KMS-11 (cell line): ENCODE measurements around the gene VCPKMT.

Source experiments
- H2AFZ ChIP-seq: fragments of 200-600 bp; sonication (generic); 2 replicates; pipeline ENCODE4 v1.6.1; 2016; ENCODE audit warnings: antibody characterized with exemption, mixed run types, low read depth
- H3K27ac ChIP-seq: fragments of 200-600 bp; sonication (generic); 2 replicates; pipeline ENCODE4 v1.6.1; 2016; ENCODE audit warnings: mild to moderate bottlenecking, mixed run types
- H3K27me3 ChIP-seq: fragments of 200-600 bp; sonication (generic); 2 replicates; pipeline ENCODE4 v1.6.1; 2017; ENCODE audit warnings: mild to moderate bottlenecking, low read depth, mixed run types, moderate library complexity; ENCODE audit not compliant: insufficient read depth
- H3K36me3 ChIP-seq: fragments of 200-600 bp; sonication (generic); 2 replicates; pipeline ENCODE4 v1.6.1; 2017; ENCODE audit warnings: mild to moderate bottlenecking, mixed run types; ENCODE audit not compliant: insufficient read depth
- H3K4me1 ChIP-seq: fragments of 200-600 bp; sonication (generic); 2 replicates; pipeline ENCODE4 v1.6.1; 2016; ENCODE audit warnings: mild to moderate bottlenecking, low read depth, mixed run types; ENCODE audit not compliant: poor library complexity, severe bottlenecking
- H3K4me2 ChIP-seq: fragments of 200-600 bp; sonication (generic); 2 replicates; pipeline ENCODE4 v1.7.0; 2016; ENCODE audit warnings: mild to moderate bottlenecking, mixed run types
- H3K4me3 ChIP-seq: fragments of 200-600 bp; sonication (generic); IDR thresholded peaks from 2 replicates; pipeline ENCODE4 v1.6.1; 2017; ENCODE audit warnings: low read depth, low read length, mixed read lengths; ENCODE audit not compliant: insufficient read depth
- H3K79me2 ChIP-seq: fragments of 200-600 bp; sonication (generic); 2 replicates; pipeline ENCODE4 v1.6.1; 2016; ENCODE audit warnings: low read depth, mixed run types; ENCODE audit not compliant: insufficient read depth
- H3K9ac ChIP-seq: fragments of 200-600 bp; sonication (generic); 2 replicates; pipeline ENCODE4 v1.6.1; 2016; ENCODE audit warnings: mild to moderate bottlenecking, mixed run types
- H4K20me1 ChIP-seq: fragments of 200-600 bp; sonication (generic); 2 replicates; pipeline ENCODE4 v1.6.1; 2016; ENCODE audit warnings: mild to moderate bottlenecking, mixed run types; ENCODE audit not compliant: insufficient read depth
- TF ChIP-seq, protein P1 (sequence below): fragments of 200-600 bp; sonication (generic); conservative IDR thresholded peaks from 2 replicates; pipeline ENCODE4 v1.6.1; 2017; ENCODE audit warnings: low read depth, mild to moderate bottlenecking, antibody characterized with exemption, low read length, moderate library complexity, mixed read lengths

Gene VCPKMT

DNA sequence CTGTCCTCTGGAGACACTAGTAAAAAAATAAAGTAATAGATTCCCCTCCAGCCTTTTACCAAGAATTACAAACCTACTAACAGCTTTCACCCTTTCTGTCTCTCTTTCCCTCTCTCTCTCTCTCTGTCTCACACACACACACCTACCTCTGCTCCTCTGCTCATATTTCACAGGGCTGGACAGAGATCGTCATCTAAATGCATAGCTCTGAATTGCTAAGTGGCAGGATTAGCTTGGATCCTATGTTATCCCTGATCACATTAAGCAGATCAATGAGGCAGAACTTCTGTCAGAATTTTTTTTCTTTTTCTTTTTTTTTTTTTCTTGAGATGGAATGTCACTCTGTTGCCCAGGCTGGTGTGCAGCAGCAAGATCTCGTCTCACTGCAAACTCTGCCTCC is 22.9 kb downstream of the VCPKMT start:
- Histone ChIP-seq H4K20me1 (no peaks in the 10 kb centered on the region), H3K36me3 (no peaks in the 10 kb centered on the region), H3K4me3 (no peak overlapping the region), H3K27ac (no peak overlapping the region), H3K4me1 (peaks cover 36% of the 10 kb centered on the region), H3K4me2 (no peak overlapping the region), H3K9ac (no peak overlapping the region), H3K27me3 (no peaks in the 10 kb centered on the region), H2AFZ (no peak overlapping the region), H3K79me2 (no peaks in the 10 kb centered on the region)
- TF ChIP-seq, protein P1, sequence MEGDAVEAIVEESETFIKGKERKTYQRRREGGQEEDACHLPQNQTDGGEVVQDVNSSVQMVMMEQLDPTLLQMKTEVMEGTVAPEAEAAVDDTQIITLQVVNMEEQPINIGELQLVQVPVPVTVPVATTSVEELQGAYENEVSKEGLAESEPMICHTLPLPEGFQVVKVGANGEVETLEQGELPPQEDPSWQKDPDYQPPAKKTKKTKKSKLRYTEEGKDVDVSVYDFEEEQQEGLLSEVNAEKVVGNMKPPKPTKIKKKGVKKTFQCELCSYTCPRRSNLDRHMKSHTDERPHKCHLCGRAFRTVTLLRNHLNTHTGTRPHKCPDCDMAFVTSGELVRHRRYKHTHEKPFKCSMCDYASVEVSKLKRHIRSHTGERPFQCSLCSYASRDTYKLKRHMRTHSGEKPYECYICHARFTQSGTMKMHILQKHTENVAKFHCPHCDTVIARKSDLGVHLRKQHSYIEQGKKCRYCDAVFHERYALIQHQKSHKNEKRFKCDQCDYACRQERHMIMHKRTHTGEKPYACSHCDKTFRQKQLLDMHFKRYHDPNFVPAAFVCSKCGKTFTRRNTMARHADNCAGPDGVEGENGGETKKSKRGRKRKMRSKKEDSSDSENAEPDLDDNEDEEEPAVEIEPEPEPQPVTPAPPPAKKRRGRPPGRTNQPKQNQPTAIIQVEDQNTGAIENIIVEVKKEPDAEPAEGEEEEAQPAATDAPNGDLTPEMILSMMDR = no peak

DNA sequence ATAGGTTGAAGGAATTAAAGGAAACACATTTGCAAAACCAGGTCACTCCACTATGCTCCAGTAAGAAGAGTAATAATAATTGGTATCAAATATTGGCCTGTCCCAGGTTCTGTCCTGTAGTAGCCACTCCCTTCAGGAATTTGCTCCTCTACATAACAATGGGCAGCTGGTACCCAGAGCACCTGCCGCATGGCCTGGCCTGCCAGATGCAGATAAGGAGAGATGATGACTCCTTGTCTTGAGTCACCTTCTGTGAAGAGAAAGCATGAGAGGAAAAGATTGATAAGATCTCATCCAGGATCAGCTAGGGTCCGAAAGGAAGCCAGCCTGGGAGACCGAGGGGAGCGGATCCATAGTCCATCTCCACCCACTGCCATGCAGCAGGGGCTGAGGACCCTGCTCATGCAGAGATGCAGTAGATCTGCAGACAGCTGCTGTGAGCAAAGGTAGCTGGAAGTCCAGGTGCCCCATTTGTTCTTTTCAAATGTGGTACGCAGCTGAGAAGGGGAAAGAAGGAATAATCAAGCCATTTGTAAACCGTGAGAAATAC is 24.3 kb downstream of the VCPKMT start:
- H3K4me2 ChIP-seq = no peak overlapping the region
- TF ChIP-seq, protein P1 = no peak
- no peak overlapping the region for H3K4me3 ChIP-seq
- no peak overlapping the region for H3K9ac ChIP-seq
- no peak overlapping the region for H2AFZ ChIP-seq
- H3K36me3 ChIP-seq = no peaks in the 10 kb centered on the region
- H3K27me3 ChIP-seq = no peaks in the 10 kb centered on the region
- no peaks in the 10 kb centered on the region for H3K79me2 ChIP-seq
- peaks cover 50% of the 10 kb centered on the region for H3K4me1 ChIP-seq
- no peaks in the 10 kb centered on the region for H4K20me1 ChIP-seq
- no peak overlapping the region for H3K27ac ChIP-seq

DNA sequence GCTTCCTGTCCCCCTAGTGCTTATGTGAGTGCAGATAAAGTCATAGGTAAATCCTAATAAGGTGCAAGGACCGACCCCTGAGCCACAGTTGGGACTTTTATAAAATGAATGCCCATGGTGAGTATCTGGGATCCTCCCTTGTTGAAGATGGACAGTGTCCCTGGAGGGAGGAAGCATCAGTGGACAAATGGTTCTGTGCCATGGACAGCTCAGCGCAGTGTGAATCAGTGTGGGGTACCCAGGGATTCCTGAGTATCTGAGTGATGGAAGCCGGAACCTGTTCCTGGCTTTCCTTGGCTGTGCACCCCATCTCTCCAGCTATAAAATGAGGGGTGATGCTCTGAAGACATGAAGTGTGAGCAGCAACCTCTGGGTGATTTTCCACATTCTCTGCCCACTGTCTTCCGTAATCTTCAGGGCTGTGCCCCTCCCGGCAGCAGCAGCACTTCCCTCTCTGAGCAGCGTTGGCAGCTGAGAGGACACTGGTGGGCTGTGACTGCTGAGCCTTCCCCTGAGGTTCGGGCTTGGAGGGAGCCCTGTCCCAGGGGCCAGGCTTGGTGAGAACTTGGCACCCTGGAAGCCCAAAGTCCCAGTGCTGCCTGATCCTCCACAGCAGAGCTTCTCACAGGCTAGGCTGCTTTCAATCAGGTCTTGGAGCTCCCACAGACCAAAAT is 25.0 kb downstream of the VCPKMT start:
- no peak overlapping the region for H2AFZ ChIP-seq
- no peak overlapping the region for H3K9ac ChIP-seq
- no peak overlapping the region for H3K4me2 ChIP-seq
- H3K27ac ChIP-seq = no peak overlapping the region
- no peaks in the 10 kb centered on the region for H3K79me2 ChIP-seq
- no peak overlapping the region for H3K4me3 ChIP-seq
- no peaks in the 10 kb centered on the region for H4K20me1 ChIP-seq
- H3K36me3 ChIP-seq = no peaks in the 10 kb centered on the region
- H3K4me1 ChIP-seq = peaks cover 56% of the 10 kb centered on the region
- no peaks in the 10 kb centered on the region for H3K27me3 ChIP-seq
- TF ChIP-seq, protein P1 = no peak

DNA sequence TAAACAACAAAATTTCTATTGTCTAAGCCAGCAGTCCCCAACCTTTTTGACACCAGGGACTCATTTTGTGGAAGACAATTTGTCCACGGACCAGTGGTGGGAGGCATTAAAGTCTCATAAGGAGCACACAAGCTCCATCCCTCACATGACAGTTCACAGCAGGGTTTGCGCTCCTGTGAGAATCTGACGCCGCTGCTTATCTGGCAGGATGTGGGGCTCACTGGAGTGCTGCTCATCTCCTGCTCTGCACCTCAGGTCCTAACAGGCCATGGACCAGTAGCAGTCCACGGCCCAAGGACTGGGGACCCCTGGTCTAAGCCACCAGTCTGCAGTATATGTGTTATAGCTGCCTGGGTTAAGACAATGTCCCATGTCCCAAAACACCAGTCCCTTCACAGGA is 27.2 kb downstream of the VCPKMT start:
- TF ChIP-seq, protein P1 = no peak
- Histone ChIP-seq H3K27ac (no peak overlapping the region), H4K20me1 (no peaks in the 10 kb centered on the region)

More for the DNA sequence above, 27.2 kb downstream of the VCPKMT start:
- Histone ChIP-seq H3K4me2 (no peak overlapping the region), H2AFZ (no peak overlapping the region), H3K27me3 (no peaks in the 10 kb centered on the region), H3K79me2 (no peaks in the 10 kb centered on the region), H3K4me1 (peaks cover 67% of the 10 kb centered on the region), H3K9ac (no peak overlapping the region), H3K36me3 (no peaks in the 10 kb centered on the region), H3K4me3 (no peak overlapping the region)
